Amniotic stem cell (primary cell): ENCODE data around the gene HSD17B12.

Source experiments
- DNase-seq: peaks from one replicate; lab custom pipeline; 2025; lab: John Stamatoyannopoulos, UW

HSD17B12 gene

GRCh38 chr11:43871051-43871450, 190.5 kb downstream of the HSD17B12 start:
- DNase-seq = no peak

GRCh38 chr11:43872995-43873394, 192.5 kb downstream of the HSD17B12 start:
- DNase-seq = no peak

- no peak for DNase-seq
Measured at GRCh38 chr11:43874078-43874477, 193.5 kb downstream of the HSD17B12 start.

- DNase-seq = no peak
Measured at GRCh38 chr11:43874738-43875137, 194.2 kb downstream of the HSD17B12 start.

GRCh38 chr11:43879789-43880639, 199.5 kb downstream of the HSD17B12 start:
- DNase-seq = no peak

- DNase-seq = peak; percentile 90
Measured at GRCh38 chr11:43880640-43881159, 200.2 kb downstream of the HSD17B12 start, which contains the start of gene ALKBH3. Gene ALKBH3 (plus strand): TSS chr11:43880831. CDS start chr11:43882653, 1,822 bp downstream.

GRCh38 chr11:43892851-43893250, 212.3 kb downstream of the HSD17B12 start:
- DNase-seq = no peak

- DNase-seq = no peak
Measured at GRCh38 chr11:43894546-43894945, 214.0 kb downstream of the HSD17B12 start.

- no peak for DNase-seq
Measured at GRCh38 chr11:43895601-43896000, 215.1 kb downstream of the HSD17B12 start.

- DNase-seq = no peak
Measured at GRCh38 chr11:43898574-43898973, 218.0 kb downstream of the HSD17B12 start.

- DNase-seq = no peak
Measured at GRCh38 chr11:43899094-43899493, 218.6 kb downstream of the HSD17B12 start.

- no peak for DNase-seq
Measured at GRCh38 chr11:43901551-43901950, 221.0 kb downstream of the HSD17B12 start.

- DNase-seq = no peak
Measured at GRCh38 chr11:43903078-43903477, 222.5 kb downstream of the HSD17B12 start.

- no peak for DNase-seq
Measured at GRCh38 chr11:43903969-43904368, 223.4 kb downstream of the HSD17B12 start.

GRCh38 chr11:43904742-43905535, 224.4 kb downstream of the HSD17B12 start:
- no peak for DNase-seq

- no peak for DNase-seq
Measured at GRCh38 chr11:43905813-43906241, 225.3 kb downstream of the HSD17B12 start.
